Measurements from ENCODE around the gene FGR. TPM values are rescaled to one million over a fixed set of nuclear protein-coding genes. Genes with fewer than 3 reads are reported as not detected.
"Not testable (repeated sequence)": the region's sequence is repeated elsewhere in the genome, so short reads cannot be mapped to it uniquely, and the experiment has no call there.

Gene FGR
- total RNA-seq, 2 donors from 2014 or later = 0.62 to 2.1 TPM

DNA sequence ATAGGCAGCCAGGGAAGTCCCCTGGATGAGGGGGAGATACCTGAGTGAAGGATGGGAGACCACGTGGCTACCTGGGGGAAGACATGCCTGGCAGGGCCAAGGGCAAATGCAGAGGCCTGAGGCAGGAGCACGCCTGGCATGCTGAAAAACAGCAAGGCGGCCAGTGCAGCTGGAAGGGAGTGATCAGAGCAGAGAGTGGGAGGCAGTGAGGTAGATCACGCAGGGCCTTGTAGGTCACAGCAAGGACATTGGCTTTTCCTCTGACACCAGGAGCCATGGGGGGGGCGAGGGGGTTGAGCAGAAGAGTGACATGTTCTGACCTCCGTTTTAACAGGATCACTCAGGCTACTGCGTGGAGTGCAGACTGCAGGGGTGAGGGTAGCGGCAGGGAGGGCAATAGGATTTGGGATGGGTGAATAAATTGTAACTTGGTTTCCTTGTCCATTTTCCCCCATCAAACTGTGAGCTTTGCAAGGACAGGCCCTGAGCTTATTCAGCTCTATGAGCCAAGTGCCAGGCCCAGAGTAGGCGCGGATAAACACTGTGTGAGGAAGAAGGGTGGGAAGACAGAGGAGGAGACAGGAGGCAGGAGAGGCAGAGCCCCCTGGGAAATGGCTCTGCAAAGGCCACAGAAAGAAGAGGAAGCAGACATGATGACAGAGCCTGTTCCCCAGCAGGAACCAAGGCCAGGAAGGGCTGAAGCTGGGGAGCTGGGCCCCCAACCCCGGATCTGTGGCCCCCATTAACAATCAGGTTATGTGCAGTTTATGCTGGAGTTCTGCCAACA is 20.4 kb upstream of the FGR start:
- no peaks in the 10 kb centered on the region for H3K36me3 Mint-ChIP-seq (ENCODE audit: insufficient read depth in 2 of 2)
- ATAC-seq (replicated peaks in 1 of 2) (no peak), DNase-seq (no peak)
- no peaks in the 10 kb centered on the region for H3K27me3 Mint-ChIP-seq (ENCODE audit: low read depth)
- no peak overlapping the region for H3K27ac Mint-ChIP-seq
- no peaks in the 10 kb centered on the region for H3K9me3 Mint-ChIP-seq
- H3K4me3 Mint-ChIP-seq = no peak overlapping the region
- peaks cover 45% of the 10 kb centered on the region for H3K4me1 Mint-ChIP-seq (ENCODE audit: low read depth)

DNA sequence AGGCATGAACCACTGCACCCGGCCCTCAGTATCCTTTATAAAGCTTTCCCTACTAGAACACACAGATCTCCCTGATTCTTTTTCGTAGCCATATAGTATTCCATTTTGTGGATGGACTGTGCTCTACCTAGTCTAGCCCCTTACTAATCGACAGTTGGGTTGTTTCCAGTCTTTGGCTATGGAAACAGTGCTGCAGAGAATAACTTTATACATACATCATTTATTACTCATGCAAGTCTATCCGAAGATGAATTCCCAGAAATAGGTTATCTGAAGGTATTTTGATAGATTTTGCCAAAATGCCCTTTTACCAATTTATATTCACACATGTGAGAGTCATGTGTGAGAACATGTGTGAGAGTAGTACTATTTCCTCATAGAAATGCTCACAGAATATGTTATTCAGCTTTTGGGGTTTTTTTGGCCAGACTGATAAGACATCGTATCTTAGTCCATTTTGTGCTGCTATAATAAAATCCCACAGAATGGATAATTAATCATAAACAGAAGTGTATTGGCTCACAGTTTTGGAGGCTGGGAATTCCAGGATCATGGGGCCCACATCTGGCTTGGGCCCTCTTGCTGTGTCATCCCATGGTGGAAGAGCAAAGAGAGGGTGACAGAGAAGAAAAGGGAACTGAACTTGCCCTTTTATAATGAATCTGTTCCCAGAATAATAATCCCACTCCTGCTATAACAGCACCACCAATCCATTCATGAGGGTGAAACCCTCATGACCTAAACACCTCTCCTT is 17.3 kb upstream of the FGR start:
- Mint-ChIP-seq H3K4me3 (no peak overlapping the region), H3K27ac (no peak overlapping the region), H3K9me3 (no peaks in the 10 kb centered on the region)

DNA sequence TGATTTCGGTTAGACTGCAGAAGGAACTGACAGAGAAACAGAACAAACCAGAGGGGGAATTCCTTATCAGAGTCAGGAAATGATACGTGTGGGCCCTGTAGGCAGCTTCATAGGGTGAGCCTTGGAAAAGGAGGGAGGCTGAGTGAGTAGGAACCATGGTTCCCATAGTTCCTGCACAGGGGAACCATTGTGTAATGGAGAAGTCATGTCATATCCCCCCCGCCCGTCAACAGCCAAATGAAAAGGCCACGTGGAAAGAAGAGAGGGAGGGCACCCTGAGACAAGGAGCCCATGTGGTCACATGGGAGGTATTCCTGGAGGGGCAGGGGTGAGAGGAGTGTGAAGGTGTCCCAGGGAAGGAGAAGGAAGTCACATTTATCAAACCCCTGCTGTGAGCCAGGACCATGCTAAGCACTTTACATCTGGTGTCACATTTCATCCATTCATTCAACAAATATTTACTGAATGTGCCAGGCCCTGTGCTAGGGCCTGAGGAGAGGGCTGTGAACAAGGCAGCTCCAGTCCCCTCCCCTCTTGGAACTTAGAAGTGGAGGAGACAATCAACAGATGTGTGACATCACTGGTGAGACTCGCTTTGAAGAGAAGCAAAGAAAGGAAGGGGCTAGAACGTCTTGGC is 15.7 kb upstream of the FGR start:
- H3K27me3 Mint-ChIP-seq (ENCODE audit: low read depth) = no peaks in the 10 kb centered on the region
- no peak for ATAC-seq (replicated peaks in 1 of 2)
- no peak overlapping the region for H3K27ac Mint-ChIP-seq
- H3K4me3 Mint-ChIP-seq = no peak overlapping the region
- no peaks in the 10 kb centered on the region for H3K9me3 Mint-ChIP-seq
- peaks cover 35% of the 10 kb centered on the region for H3K4me1 Mint-ChIP-seq (ENCODE audit: low read depth)
- DNase-seq = no peak
- no peaks in the 10 kb centered on the region for H3K36me3 Mint-ChIP-seq (ENCODE audit: insufficient read depth in 2 of 2)

More for the DNA sequence above, 17.3 kb upstream of the FGR start:
- no peaks in the 10 kb centered on the region for H3K36me3 Mint-ChIP-seq (ENCODE audit: insufficient read depth in 2 of 2)
- H3K4me1 Mint-ChIP-seq (ENCODE audit: low read depth) = peaks cover 40% of the 10 kb centered on the region
- ATAC-seq (replicated peaks in 1 of 2) (no peak), DNase-seq (no peak)
- no peaks in the 10 kb centered on the region for H3K27me3 Mint-ChIP-seq (ENCODE audit: low read depth)

DNA sequence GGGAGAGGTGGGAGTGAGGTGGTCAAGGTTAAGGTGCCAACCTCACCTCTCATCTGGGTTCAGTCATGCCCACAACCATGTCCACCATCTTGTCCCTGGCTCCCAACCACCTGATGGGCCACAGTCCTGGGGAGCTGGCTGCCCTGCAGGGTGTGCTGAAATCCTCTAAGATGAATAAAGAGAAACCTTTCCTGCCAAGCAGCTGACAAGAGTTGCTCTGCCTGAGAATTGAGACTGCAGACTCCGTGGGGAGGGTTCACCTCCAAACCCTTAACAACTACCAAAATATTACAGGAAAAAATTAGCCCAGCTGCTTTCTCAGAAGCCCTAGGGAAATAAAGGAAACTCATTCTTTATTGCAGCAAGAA is 15.2 kb upstream of the FGR start:
- no peak for DNase-seq

DNA sequence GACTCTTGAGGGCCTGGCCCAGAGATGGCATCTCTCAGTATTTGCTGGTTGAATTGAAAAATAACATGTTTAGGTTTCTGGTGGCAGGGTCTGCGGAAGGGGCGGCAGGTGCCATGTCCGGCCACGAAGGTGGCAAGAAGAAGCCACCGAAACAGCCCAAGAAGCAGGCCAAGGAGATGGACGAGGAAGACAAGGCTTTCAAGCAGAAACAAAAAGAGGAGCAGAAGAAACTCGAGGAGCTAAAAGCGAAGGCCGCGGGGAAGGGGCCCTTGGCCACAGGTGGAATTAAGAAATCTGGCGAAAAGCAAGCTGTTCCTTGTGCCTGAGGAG is 14.3 kb upstream of the FGR start:
- Mint-ChIP-seq H3K9me3 (no peaks in the 10 kb centered on the region), H3K4me1 (ENCODE audit: low read depth) (peaks cover 30% of the 10 kb centered on the region), H3K36me3 (ENCODE audit: insufficient read depth in 2 of 2) (no peaks in the 10 kb centered on the region)

More for the DNA sequence above, 15.2 kb upstream of the FGR start:
- Mint-ChIP-seq H3K4me3 (no peak overlapping the region), H3K27ac (no peak overlapping the region), H3K27me3 (ENCODE audit: low read depth) (no peaks in the 10 kb centered on the region), H3K36me3 (ENCODE audit: insufficient read depth in 2 of 2) (no peaks in the 10 kb centered on the region), H3K4me1 (ENCODE audit: low read depth) (peaks cover 30% of the 10 kb centered on the region), H3K9me3 (no peaks in the 10 kb centered on the region)
- no peak for ATAC-seq (replicated peaks in 1 of 2)

DNA sequence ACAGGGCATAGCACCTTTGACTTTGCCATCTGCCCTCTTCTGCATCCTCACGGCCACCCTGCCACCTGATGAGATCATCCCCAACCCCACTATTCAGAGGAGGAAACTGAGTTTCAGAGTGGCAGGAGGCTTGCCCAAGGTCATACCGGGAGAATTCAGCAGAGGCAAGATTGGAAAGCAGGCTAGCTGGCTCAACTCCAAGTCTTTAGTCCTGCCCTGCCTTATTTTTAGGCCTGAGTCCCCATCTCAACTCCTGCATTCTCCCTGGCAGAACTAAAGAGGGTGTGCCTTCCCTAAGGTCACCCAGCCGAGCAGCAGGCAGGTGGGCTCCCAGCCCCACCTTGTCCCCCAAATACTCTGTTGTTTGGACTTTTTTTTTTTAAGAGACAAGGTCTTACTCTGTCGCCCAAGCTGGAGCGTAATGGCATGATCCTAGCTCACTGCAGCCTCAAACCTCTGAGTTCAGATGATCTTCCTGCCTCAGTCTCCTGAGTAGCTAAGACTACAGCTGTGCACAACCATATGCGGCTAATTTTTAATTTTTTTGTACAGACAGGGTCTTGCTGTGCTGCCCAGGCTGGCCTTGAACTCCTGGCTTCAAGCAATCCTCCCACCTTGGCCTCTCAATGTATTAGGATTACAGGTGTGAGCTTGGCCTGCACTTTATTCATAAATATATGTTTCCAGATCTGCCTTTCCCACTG is 13.8 kb upstream of the FGR start:
- Mint-ChIP-seq H3K4me1 (ENCODE audit: low read depth) (peaks cover 35% of the 10 kb centered on the region), H3K27me3 (ENCODE audit: low read depth) (no peaks in the 10 kb centered on the region), H3K9me3 (no peaks in the 10 kb centered on the region), H3K4me3 (no peak overlapping the region), H3K27ac (no peak overlapping the region), H3K36me3 (ENCODE audit: insufficient read depth in 2 of 2) (no peaks in the 10 kb centered on the region)
- DNase-seq (no peak), ATAC-seq (replicated peaks in 1 of 2) (no peak)

More for the DNA sequence above, 14.3 kb upstream of the FGR start:
- no peak overlapping the region for H3K4me3 Mint-ChIP-seq
- no peaks in the 10 kb centered on the region for H3K27me3 Mint-ChIP-seq (ENCODE audit: low read depth)
- DNase-seq (no peak), ATAC-seq (replicated peaks in 1 of 2) (no peak)
- no peak overlapping the region for H3K27ac Mint-ChIP-seq

DNA sequence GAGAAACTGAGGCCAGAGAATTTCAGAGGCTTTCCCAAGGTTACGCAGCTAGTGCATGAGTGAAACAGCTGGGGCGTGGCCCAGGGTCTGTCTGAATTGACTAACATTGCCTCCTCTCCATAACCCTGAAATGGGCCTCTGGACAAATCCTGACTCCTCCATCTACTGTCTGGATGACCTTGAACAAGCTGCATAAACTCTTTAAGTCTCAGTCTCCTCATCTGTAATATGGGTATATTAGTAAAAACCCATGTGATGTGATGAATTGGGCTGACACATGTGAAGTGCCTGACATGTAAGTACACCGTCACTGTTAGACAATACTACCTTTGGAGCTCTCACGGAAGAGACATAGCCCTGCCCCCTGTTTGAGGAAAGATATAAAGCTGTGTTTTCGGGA is 12.3 kb upstream of the FGR start:
- no peaks in the 10 kb centered on the region for H3K27me3 Mint-ChIP-seq (ENCODE audit: low read depth)
- H3K27ac Mint-ChIP-seq = no peak overlapping the region
- ATAC-seq (replicated peaks in 1 of 2) = no peak
- H3K4me3 Mint-ChIP-seq = no peak overlapping the region
- peaks cover 37% of the 10 kb centered on the region for H3K4me1 Mint-ChIP-seq (ENCODE audit: low read depth)
- H3K36me3 Mint-ChIP-seq (ENCODE audit: insufficient read depth in 2 of 2) = no peaks in the 10 kb centered on the region
- no peaks in the 10 kb centered on the region for H3K9me3 Mint-ChIP-seq
- no peak for DNase-seq

DNA sequence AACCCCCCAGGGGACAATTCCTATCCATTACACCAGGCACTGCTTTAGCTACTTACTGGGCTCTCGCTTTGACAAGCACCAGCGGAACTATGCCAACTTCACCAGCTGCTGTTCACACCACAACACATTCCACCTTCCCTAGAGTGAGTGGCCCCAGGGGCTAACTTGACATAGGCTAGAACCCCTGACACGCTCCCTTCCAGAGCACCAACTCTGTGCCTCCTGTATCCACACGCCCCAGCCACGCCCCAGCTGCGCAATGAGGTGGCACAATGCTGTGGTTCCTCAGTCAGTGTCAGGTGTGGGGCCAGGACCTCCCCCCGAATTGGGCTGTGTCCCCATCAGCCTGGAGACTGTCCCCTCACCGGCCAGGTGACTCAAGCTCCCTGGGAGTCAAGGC is 11.7 kb upstream of the FGR start:
- Mint-ChIP-seq H3K36me3 (ENCODE audit: insufficient read depth in 2 of 2) (no peaks in the 10 kb centered on the region), H3K27ac (no peak overlapping the region), H3K4me3 (no peak overlapping the region), H3K9me3 (no peaks in the 10 kb centered on the region), H3K27me3 (ENCODE audit: low read depth) (no peaks in the 10 kb centered on the region), H3K4me1 (ENCODE audit: low read depth) (peaks cover 33% of the 10 kb centered on the region)
- DNase-seq (no peak), ATAC-seq (replicated peaks in 1 of 2) (no peak)

DNA sequence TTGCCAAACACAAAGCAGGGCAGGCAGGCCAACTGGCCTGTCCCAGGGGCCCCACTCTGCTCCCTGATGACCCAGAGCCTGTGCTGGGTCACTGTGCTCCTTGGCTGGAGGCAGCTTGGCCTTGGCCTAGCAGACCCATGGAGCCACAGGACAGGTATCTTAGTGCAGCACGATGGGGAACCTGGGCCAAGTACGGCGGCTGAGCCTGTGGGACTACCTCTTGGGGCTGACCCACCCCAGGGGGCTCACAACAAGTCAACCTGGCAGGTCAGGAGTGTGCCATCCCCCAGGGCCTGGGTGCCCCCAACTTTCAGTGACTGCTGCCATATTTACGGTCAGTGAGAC is 10.1 kb upstream of the FGR start:
- Mint-ChIP-seq H3K27ac (no peak overlapping the region), H3K4me3 (no peak overlapping the region), H3K27me3 (ENCODE audit: low read depth) (no peaks in the 10 kb centered on the region), H3K36me3 (ENCODE audit: insufficient read depth in 2 of 2) (no peaks in the 10 kb centered on the region), H3K9me3 (no peaks in the 10 kb centered on the region), H3K4me1 (ENCODE audit: low read depth) (peaks cover 24% of the 10 kb centered on the region)
- DNase-seq (no peak), ATAC-seq (replicated peaks in 1 of 2) (no peak)

DNA sequence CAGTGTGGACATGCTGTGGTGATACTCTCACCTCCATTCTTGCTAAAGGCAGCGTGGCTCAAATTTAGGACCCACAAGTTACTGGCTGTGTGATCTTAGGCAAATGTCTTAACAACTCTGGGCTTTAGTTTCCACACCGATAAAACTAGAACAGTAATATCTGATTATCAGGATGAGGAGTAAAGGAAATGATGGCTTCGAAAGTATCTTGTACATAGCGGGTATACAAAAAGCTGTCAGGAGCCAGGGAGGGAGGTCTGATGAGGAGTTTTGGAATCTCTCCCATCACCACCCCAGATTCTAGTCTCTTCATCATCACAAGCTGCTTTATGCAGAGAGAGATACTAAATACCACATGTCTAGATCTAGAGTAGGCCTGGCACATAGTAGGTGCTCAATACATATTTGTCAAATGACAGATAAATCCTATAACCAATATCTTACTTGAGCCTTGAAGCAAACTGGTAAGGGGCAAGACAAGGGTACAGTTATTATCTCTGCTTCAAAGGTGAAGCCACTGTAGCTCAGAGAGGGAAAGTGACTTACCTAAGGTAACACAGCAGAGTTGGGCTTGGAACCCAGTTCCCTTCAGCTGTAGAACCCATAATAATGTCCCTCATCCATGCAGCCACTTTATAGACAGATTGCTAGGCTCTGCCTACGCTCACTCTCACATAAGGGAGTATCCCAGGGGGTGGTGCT is 9.5 kb upstream of the FGR start:
- H3K9me3 Mint-ChIP-seq = no peaks in the 10 kb centered on the region
- DNase-seq = no peak
- ATAC-seq (replicated peaks in 1 of 2) = no peak
- H3K36me3 Mint-ChIP-seq (ENCODE audit: insufficient read depth in 2 of 2) = no peaks in the 10 kb centered on the region
- H3K27me3 Mint-ChIP-seq (ENCODE audit: low read depth) = no peaks in the 10 kb centered on the region
- no peak overlapping the region for H3K4me3 Mint-ChIP-seq
- H3K27ac Mint-ChIP-seq = no peak overlapping the region
- peaks cover 19% of the 10 kb centered on the region for H3K4me1 Mint-ChIP-seq (ENCODE audit: low read depth)

DNA sequence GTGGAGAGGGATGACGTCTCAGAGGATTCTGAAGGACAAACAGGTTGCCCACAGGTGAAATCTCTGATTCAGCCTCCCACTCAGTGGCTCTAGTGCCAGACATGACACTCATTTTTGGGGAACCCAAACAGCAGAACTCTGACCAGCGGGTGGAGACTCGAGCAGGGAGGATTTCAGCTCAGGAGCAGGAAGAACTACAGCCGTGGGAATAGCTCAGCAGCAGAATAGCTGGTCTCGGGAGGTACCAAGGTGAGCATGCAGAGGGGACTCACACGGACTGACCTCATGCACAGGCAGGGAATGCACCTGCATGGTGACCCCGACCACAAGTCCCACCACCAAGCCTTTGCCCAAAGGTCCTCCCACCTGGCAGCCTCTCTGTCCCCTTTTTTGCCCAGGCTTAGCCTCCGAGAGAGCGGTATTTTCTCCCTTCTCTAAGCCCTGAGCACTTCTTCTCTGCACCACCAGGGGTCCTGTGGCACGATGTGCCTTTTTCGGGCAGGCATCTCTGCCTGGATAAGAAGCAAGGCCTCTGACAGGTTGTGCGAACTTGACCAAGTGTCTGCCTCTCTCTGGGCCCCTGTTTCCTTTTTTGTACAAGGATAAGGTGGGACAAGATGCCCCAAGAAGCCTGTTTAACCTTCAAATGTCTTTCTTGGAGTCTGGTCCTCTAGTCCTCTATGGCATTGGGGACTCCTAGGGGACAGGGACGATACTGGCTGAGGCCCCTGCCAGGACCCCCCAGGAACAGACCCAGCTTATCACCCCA is 8.8 kb upstream of the FGR start:
- Mint-ChIP-seq H3K9me3 (no peaks in the 10 kb centered on the region), H3K4me3 (no peak overlapping the region), H3K36me3 (ENCODE audit: insufficient read depth in 2 of 2) (no peaks in the 10 kb centered on the region), H3K4me1 (ENCODE audit: low read depth) (peaks cover 14% of the 10 kb centered on the region), H3K27ac (no peak overlapping the region), H3K27me3 (ENCODE audit: low read depth) (no peaks in the 10 kb centered on the region)
- ATAC-seq (replicated peaks in 1 of 2) = peak; percentile 95 to 97
- DNase-seq = peak; percentile 74 to 76

DNA sequence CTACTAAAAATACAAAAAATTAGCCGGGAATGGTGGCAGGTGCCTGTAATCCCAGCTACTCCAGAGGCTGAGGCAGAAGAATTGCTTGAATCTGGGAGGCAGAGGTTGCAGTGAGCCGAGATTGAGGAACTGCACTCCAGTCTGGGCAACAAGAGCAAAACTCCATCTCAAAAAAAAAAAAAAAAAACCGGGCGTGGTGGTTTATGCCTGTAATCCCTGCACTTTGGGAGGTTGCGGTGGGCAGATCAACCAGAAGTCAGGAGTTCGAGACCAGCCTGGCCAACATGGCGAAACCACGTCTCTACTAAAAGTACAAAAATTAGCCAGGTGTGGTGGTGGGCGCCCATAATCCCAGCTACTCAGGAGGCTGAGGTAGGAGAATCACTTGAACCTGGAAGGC is 5.5 kb upstream of the FGR start:
- H3K27ac Mint-ChIP-seq; H3K4me3 Mint-ChIP-seq; H3K27me3 Mint-ChIP-seq (ENCODE audit: low read depth); ATAC-seq (replicated peaks in 1 of 2); H3K9me3 Mint-ChIP-seq; H3K36me3 Mint-ChIP-seq (ENCODE audit: insufficient read depth in 2 of 2); DNase-seq: not testable (repeated sequence)
- peaks cover 37% of the 10 kb centered on the region for H3K4me1 Mint-ChIP-seq (ENCODE audit: low read depth)
